ENCODE data around the gene MED17.

Gene MED17

DNA sequence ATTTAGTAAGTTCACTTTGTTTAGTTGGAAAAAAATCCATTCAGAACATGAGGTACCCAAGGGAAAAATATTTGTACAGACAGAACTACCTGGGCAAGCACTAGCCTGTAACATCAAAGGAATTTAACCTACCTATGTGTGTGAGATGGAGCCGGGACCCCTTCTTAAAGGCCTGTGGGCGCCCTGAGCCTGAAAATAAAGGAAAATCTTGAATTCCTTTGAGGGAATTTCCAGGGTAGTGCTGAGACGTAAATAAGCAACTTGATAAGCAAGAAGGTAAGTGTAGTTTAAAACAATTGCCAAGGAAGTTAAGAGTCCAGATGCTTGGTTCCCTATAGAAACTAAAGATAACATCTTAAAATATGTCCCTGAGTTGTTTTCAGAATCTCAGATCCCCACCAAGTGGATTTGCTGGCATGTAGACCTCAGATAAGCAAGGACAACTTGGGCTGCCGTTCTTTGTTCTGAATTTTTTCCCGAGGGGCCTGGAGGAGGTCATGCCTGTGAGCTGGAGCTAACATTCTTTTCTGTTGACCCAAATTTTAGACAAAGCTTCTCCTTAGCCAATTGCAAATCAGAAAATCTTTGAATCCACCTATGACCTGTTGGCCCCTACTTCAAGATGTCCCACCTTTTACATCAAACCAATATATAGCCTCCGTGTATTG lies 31.0 kb downstream of the MED17 start:
- H3K4me3 ChIP-seq (ENCODE audit: low read depth, low read length) = no peak overlapping the region
- no peak for DNase-seq (ENCODE audit: low read depth)
- TF ChIP-seq, protein P1, sequence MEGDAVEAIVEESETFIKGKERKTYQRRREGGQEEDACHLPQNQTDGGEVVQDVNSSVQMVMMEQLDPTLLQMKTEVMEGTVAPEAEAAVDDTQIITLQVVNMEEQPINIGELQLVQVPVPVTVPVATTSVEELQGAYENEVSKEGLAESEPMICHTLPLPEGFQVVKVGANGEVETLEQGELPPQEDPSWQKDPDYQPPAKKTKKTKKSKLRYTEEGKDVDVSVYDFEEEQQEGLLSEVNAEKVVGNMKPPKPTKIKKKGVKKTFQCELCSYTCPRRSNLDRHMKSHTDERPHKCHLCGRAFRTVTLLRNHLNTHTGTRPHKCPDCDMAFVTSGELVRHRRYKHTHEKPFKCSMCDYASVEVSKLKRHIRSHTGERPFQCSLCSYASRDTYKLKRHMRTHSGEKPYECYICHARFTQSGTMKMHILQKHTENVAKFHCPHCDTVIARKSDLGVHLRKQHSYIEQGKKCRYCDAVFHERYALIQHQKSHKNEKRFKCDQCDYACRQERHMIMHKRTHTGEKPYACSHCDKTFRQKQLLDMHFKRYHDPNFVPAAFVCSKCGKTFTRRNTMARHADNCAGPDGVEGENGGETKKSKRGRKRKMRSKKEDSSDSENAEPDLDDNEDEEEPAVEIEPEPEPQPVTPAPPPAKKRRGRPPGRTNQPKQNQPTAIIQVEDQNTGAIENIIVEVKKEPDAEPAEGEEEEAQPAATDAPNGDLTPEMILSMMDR (IDR thresholded peaks at IDR 0.05; ENCODE audit: insufficient read depth, low read depth, low read length, missing control alignments) = no peak

DNA sequence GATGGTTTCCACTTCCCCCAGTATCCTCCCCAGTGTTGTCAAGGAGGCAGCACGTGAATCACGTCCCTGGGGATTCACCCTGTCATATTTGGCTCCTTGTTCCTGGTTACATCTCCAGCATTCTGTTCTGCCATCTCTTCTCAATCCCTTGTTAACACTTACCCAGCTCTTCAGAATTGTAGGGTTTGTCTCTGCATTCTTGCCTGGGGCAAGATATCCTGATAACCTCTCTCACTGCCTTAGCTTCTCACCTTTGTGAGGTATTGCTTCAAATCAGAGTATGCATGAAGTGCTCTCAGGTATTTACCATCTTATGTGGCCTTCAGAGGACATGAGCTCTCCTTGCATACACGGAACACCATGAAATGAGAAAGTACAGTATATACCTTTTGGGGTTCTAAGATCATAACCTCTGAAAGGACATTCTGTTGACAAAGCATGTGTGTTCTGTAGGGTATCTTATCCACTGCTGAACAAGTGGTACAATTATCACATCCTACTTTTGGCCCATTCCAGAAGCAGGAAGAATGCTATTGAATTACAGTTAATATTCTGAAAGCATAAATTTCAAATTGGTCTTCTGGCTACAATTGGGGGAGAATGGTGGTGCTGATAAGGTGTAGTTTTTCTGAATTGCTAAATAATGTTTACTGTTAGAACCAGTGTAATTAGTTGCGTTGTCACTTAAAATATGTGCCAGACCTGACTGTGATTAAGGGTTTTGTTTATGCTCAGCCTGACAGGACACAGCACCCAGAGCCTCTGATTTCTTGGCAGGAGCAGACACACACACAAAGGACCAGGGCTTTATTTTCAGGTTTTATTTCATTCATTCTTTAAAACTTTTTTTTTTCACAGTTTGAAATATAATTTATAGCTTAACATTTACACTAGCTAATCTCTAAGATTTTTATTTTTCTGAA lies 33.6 kb downstream of the MED17 start:
- no peak for DNase-seq (ENCODE audit: low read depth)
- TF ChIP-seq, protein P1 (IDR thresholded peaks at IDR 0.05; ENCODE audit: insufficient read depth, low read depth, low read length, missing control alignments) = no peak
- H3K4me3 ChIP-seq (ENCODE audit: low read depth, low read length) = no peak overlapping the region

- TF ChIP-seq, protein P1 (IDR thresholded peaks at IDR 0.05; ENCODE audit: insufficient read depth, low read depth, low read length, missing control alignments) = no peak
- DNase-seq (ENCODE audit: low read depth) = no peak
- H3K4me3 ChIP-seq (ENCODE audit: low read depth, low read length) = no peak overlapping the region
Observed at GRCh38 chr11:93819966-93820695, 36.0 kb downstream of the MED17 start.

DNA sequence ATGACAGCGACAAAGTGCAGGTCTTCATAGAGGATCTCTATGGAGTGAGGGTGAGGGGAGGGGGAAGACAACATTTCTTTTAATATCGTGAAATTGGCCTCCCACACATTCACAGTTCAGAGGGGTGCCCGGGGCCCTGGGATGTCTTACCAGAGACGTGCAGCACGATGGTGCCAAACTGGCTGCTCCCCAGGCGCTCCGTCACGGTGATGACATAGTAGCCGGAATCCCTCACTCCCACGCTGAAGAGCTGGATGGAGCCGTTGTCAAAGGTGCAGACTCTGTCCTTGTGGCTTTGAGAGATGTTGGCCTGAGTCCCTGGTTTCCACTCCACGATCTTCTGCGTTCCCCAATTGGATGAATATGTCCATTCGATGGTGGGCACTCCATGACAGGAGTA lies 36.8 kb downstream of the MED17 start:
- no peak for DNase-seq (ENCODE audit: low read depth)
- H3K4me3 ChIP-seq (ENCODE audit: low read depth, low read length) = no peak overlapping the region
- TF ChIP-seq, protein P1 (IDR thresholded peaks at IDR 0.05; ENCODE audit: insufficient read depth, low read depth, low read length, missing control alignments) = no peak

GRCh38 chr11:93821617-93822016 lies 37.5 kb downstream of the MED17 start:
- DNase-seq (ENCODE audit: low read depth) = no peak
- no peak overlapping the region for H3K4me3 ChIP-seq (ENCODE audit: low read depth, low read length)
- TF ChIP-seq, protein P1 (IDR thresholded peaks at IDR 0.05; ENCODE audit: insufficient read depth, low read depth, low read length, missing control alignments) = no peak

GRCh38 chr11:93822359-93822758 lies 38.3 kb downstream of the MED17 start:
- no peak overlapping the region for H3K4me3 ChIP-seq (ENCODE audit: low read depth, low read length)
- no peak for DNase-seq (ENCODE audit: low read depth)
- TF ChIP-seq, protein P1 (IDR thresholded peaks at IDR 0.05; ENCODE audit: insufficient read depth, low read depth, low read length, missing control alignments) = no peak

All from GM12865 (cell line).